ENCODE measurements around the gene HSPB8.
"Not testable (repeated sequence)": the region's sequence is repeated elsewhere in the genome, so short reads cannot be mapped to it uniquely, and the experiment has no call there.

HSPB8 gene

DNA sequence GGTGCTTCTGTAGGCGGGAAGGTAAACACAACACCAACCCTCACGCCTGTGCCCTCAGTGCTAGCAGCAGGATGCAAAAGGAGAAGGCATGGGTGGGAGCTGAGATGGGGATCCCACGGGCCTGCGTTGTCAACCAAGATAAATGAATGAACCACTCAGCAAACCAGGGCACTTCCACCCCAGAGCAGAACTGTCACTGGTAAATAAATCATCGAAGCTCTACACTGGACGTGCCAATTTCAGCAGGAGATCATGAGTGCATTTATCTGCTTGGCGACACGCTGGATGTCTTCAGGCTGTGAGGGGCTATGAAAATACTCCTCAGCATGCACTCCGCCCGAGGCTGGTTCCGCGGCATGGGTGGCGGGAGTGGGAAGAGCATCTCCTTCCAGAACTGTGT, 33.2 kb downstream of the HSPB8 start:
- TF ChIP-seq, protein P1, sequence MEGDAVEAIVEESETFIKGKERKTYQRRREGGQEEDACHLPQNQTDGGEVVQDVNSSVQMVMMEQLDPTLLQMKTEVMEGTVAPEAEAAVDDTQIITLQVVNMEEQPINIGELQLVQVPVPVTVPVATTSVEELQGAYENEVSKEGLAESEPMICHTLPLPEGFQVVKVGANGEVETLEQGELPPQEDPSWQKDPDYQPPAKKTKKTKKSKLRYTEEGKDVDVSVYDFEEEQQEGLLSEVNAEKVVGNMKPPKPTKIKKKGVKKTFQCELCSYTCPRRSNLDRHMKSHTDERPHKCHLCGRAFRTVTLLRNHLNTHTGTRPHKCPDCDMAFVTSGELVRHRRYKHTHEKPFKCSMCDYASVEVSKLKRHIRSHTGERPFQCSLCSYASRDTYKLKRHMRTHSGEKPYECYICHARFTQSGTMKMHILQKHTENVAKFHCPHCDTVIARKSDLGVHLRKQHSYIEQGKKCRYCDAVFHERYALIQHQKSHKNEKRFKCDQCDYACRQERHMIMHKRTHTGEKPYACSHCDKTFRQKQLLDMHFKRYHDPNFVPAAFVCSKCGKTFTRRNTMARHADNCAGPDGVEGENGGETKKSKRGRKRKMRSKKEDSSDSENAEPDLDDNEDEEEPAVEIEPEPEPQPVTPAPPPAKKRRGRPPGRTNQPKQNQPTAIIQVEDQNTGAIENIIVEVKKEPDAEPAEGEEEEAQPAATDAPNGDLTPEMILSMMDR (IDR thresholded peaks at IDR 0.05; ENCODE audit: control insufficient read depth, insufficient read depth, low read depth, low read length, missing control alignments): no peak
- no peak for DNase-seq (ENCODE audit: low read depth)
- H3K4me3 ChIP-seq (ENCODE audit: control insufficient read depth, low read depth, low read length): no peak overlapping the region

DNA sequence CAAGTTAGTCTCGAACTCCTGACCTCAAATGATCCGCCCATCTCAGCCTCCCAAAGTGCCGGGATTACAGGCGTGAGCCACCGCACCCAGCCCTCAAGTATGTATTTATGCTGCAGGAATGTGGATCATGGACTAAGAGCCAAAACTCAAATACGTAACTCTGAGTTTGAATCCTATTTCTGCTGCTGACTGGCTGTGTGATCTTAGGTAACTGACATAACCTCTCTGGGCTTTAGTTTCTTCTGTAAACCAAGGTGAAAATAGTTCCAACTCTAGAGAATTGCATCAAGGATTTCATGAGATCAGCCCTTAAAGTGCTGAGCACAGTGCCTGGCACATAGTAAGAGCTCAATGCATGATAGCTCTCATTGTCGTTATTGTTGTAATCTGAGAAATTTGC, 37.4 kb downstream of the HSPB8 start:
- TF ChIP-seq, protein P1 (IDR thresholded peaks at IDR 0.05; ENCODE audit: control insufficient read depth, insufficient read depth, low read depth, low read length, missing control alignments): no peak
- no peak overlapping the region for H3K4me3 ChIP-seq (ENCODE audit: control insufficient read depth, low read depth, low read length)
- DNase-seq (ENCODE audit: low read depth): no peak

DNA sequence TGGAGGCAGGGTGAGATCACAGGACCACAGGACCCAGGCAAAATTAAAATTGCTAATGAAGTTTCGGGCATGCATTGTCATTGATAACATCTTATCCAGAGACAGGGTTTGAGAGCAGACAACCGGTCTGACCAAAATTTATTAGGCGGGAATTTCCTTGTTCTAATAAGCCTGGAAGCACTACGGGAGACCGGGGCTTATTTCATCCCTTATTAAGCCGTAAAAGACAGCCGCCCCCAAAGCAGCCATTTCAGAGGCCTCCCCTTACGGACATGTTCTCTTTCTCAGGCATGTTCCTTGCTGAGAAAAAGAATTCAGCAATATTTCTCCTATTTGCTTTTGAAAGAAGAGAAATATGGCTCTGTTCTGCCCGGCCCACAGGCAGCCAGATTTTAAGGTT, 40.1 kb downstream of the HSPB8 start:
- DNase-seq (ENCODE audit: low read depth); H3K4me3 ChIP-seq (ENCODE audit: control insufficient read depth, low read depth, low read length): not testable (repeated sequence)

GRCh38 chr12:119222222-119222951, 43.7 kb downstream of the HSPB8 start:
- no peak for DNase-seq (ENCODE audit: low read depth)
- no peak overlapping the region for H3K4me3 ChIP-seq (ENCODE audit: control insufficient read depth, low read depth, low read length)
- TF ChIP-seq, protein P1 (IDR thresholded peaks at IDR 0.05; ENCODE audit: control insufficient read depth, insufficient read depth, low read depth, low read length, missing control alignments): no peak

DNA sequence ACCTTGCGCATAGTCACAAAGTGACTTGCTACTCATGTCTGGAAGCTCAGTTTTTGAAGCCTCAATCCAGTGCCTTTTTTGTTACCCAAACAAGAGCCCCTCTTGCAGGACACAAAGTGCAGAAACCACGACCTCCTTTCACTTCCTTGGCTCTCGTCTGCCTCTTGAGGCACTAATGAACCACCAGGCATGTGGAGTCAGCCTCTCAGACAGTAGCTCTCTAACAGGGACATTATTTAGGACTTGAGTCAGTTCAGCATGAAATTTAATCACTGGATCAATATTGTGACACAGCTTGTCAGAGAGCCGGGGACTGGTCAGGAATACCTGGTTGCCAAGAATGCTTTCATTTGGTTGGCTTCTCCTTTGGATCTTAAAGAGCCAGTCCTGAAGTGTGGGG, 46.7 kb downstream of the HSPB8 start:
- DNase-seq (ENCODE audit: low read depth): no peak
- no peak overlapping the region for H3K4me3 ChIP-seq (ENCODE audit: control insufficient read depth, low read depth, low read length)
- TF ChIP-seq, protein P1 (IDR thresholded peaks at IDR 0.05; ENCODE audit: control insufficient read depth, insufficient read depth, low read depth, low read length, missing control alignments): no peak

DNA sequence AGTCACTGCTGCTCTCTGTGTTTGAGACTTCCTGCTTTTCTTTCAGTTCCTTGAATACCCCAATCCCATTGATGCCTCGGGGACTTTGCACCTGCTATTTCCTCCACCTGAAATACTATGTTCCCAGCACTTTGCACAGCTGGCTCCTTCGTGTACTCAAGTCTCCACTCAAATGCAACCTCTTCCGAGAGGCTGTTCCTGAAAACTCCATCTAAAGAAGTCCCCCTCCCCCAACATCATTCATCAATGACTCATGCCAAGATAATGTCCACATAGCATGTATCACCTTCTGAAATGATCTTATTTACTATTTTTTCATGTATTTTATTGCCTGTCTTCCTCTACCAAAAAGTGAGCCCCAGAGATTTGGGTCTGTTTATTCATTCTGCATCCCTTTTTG, 48.6 kb downstream of the HSPB8 start:
- H3K4me3 ChIP-seq (ENCODE audit: control insufficient read depth, low read depth, low read length): no peak overlapping the region
- TF ChIP-seq, protein P1 (IDR thresholded peaks at IDR 0.05; ENCODE audit: control insufficient read depth, insufficient read depth, low read depth, low read length, missing control alignments): no peak
- no peak for DNase-seq (ENCODE audit: low read depth)

- no peak overlapping the region for H3K4me3 ChIP-seq (ENCODE audit: control insufficient read depth, low read depth, low read length)
- TF ChIP-seq, protein P1 (IDR thresholded peaks at IDR 0.05; ENCODE audit: control insufficient read depth, insufficient read depth, low read depth, low read length, missing control alignments): no peak
- DNase-seq (ENCODE audit: low read depth): no peak
These were observed 50.5 kb downstream of the HSPB8 start for GRCh38 chr12:119229205-119229604.
